Activated CD8-positive, alpha-beta memory T cell treated with anti-CD3 and anti-CD28 coated beads, Interleukin-2, amount 50 U/mL, for 24 hours (primary cell): Measurements from ENCODE around the gene ANKRD34A.
"Not testable (repeated sequence)": the region's sequence is repeated elsewhere in the genome, so short reads cannot be mapped to it uniquely, and the experiment has no call there.

Experiments used
- DNase-seq: peaks from one replicate; pipeline ENCODE4 v3.0.0-alpha.2; 2020; ENCODE audit errors: extremely low read depth

The ANKRD34A gene

DNA sequence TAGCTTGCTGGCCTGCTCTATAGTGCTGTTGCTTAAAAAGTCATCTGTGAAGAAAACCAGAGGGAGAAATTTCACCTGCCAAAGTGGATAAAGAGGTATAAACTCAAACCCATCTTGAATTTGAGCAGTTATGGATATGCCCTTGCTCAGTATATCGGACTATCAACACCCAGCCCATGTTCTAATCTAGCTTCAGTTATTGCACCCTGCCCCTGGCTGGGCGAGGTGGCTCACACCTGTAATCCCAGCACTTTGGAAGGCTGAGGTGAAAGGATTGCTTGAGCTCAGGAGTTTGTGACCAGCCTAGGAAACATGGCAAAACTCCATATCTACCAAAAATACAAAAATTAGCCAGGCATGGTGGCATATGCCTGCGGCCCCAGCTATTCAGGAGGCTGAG is 19.8 kb downstream of the ANKRD34A start:
- DNase-seq: no peak

DNA sequence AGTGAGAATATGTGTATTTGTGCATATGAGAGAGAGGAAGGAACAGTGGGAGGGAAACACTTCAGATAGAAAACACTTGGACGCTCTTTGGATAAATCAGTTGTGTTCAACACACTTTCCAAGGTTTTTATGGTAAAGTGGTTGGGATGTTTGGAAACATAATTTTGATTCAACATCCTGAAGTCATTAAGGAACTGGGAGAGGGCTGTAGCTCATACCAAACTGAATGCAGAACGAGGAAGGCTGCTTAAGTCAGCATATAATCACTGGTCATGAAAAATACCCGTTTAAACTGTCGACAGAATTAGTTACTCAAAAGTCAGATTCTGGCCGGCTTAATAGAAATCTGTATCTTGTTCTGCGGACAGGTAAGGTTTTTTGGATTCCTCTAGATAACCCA is 21.5 kb downstream of the ANKRD34A start:
- no peak for DNase-seq

DNA sequence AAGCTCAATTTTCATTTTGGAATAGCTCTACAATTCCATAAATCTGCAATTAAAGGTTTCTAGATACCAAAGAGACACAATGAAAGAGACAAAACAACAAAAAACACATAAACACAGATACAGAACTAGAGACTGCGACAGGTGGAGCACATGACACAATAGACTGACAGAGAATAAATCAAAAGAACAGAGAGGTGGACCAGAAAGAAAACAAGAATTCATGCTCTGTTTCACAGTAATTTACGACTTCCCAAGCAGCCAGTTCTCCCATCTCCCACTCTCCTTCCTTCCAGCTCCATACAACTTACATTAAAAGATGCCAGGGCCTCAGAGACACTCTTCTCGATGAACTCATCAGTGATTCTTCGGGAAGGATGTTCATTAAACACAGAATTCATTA is 22.0 kb downstream of the ANKRD34A start:
- DNase-seq: no peak

DNA sequence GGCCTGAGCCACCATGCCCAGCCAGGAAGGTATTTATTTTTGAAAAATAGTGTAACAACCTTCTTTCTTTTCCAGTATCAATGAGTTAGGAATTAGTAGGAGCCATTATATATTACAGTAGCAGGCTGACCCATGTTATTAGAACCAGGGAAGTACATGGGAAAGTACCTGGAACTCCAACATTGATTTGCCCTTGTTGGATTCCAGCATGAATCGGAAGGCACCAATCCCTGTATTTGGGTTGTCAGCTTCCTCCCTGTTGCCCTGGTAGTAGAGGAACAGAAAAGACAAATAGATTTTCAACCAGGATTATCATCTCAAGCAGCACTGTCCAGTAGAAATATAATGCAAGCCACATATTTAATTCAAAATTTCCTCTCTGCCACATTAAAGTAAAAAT is 26.9 kb downstream of the ANKRD34A start:
- no peak for DNase-seq

DNA sequence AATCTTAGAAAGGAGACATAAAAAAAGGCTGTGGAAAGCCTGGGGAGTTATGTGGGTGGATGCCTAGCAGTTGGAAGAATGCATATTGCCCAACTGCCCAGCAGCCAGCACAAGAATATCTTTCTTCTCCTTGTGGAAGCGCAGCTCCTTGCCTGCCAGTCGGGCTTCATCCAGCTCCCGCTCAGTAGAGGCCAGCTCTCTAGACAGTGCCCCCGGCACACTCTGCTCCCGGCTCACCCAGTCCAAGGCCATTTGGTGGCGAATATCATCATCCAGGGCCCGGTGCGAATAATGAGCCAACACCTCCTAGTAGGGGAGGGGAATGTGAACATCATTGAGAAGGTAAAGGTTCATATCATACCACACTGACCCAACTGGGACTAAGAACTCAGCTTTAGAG is 28.1 kb downstream of the ANKRD34A start:
- DNase-seq: no peak

DNA sequence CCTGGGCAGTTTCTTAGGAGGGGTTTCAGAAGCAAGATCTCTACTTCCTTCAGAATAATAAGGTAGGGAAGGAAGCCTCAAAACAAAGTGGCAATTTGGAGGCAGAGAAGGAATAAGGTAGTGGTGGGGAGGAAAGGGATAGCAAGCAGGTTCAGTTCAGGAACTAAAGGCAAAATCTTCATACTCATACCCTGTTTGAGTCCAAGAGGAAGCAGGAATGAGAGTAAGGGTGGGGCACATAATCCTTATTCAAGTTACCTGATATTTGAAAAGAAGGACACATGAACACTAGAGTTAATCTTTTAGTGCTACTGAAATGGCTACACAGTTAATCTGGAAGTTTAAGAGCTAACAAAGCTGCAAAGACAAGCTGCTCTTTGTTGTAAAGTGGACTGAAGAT is 28.7 kb downstream of the ANKRD34A start:
- DNase-seq: no peak

DNA sequence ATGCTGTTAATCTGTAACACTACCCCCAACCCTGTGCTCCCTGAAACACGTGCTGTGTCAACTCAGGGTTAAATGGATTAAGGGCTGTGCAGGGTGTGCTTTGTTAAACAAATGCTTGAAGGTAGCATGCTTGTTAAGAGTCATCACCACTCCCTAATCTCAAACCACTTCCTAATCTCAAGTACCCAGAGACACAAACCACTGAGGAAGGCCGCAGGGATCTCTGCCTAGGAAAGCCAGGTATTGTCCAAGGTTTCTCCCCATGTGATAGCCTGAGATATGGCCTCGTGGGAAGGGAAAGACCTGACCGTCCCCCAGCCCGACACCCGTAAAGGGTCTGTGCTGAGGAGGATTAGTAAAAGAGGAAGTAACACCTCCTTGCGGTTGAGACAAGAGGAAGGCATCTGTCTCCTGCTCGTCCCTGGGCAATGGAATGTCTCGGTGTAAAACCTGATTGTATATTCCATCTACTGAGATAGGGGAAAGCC is 31.8 kb downstream of the ANKRD34A start:
- not testable (repeated sequence) for DNase-seq

DNA sequence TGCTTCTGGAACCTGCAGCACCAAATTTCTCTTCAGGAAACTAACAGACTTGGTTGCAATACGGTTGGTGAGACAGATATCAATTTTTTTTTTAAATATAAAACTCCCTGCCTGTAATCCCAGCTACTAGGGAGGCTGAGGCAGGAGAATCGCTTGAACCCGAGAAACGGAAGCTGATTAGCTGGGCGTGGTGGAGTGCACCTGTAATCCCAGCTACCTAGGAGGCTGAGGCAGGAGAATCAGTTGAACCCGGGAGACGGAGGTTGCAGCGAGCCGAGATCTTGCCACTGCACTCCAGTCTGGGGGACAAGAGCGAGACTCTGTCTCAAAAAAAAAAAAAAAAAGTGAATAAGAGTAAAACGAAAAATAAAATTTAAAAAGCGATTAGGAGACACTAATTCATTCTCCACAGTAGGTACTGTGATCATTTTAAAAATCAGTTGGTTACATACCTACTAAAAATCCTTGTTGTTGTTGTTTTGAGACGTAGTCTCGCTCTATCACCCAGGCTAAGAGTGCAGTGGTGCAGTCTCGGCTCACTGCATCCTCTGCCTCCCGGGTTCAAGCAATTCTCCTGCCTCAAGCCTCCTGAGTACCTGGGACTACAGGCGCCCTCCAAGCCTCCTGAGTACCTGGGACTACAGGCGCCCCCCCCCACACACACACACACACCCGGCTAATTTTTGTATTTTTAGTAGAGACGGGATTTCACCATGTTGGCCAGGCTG is 36.3 kb downstream of the ANKRD34A start:
- DNase-seq: no peak

DNA sequence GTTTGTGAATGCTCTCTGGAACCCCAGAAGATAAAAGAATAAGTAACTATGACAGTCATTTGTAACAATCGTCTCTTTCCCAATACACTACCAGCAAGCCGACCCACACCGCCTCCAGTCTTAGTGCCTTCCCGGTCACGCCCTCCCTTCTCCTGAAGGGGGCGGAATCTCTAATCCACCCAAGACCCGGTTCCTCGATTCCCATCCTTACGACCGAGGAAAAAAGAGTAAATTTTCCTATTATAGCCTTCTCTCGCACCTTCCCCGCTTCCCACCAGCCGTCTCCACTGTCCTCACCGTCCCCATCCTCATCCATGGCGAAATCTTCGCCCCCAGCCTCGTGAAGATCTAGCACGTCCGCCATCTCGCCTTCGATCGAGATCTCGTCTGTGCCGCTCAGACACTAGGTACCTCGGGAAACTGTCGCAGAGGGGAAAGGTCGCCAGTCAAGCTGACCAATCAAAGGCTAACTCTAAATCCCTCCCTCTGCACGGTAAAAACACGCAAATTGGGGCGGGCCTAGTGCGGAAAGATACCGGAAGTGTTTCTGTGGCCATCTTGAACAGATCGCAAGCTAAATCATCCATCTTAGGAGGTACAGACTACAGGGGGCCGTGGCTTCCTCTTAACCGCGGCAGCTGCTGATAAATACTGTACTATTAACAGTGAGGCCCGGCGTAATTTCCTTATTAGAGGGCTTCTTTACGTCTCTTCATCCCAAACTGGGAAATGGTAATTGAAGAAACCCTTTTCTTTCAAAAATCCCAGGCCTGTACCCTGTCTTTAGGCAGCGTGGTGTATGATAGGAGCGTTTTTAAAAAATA is 37.1 kb downstream of the ANKRD34A start, which contains the start of gene RBM8A:
Gene RBM8A (minus strand): TSS at position 422 of the 824 bp plus-strand sequence. CDS start 58 bp downstream, at position 364.
- peak; percentile 91 for DNase-seq

DNA sequence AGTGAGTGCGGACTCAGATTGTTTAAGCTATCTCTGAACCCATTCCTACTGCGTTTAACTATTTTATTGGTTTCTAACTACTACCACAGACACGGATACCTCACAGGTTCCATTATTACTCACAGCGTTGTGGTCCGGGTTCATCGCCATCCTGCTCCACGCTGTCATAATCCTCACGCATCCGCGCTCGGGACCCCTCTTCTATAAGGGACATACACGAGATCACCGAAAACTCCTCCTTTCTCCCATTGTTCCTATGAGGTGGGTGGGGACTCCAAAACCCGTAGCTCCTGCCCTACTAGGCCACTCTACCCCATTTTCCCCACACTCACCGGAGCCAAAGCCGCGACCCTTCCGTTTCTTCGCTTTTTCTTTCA is 37.7 kb downstream of the ANKRD34A start:
- DNase-seq: no peak

DNA sequence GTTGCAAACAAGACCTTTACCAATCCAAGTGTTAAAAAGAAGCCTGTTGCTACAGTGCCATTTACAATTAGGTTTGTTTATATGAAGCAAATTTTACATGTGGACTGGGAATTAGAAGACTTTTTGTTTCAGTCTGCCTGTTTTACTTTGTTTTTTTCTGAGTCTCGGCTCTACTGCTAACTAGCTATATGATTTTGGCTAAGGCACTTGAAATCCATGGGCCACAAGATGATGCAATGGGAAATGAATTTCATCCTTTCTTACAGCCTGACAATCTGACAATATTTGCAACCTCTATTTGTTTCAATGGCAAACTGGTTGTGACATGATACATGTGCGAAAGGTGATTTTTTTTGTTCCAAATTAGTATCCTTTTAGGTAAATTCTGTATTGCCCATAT is 42.1 kb downstream of the ANKRD34A start:
- no peak for DNase-seq

DNA sequence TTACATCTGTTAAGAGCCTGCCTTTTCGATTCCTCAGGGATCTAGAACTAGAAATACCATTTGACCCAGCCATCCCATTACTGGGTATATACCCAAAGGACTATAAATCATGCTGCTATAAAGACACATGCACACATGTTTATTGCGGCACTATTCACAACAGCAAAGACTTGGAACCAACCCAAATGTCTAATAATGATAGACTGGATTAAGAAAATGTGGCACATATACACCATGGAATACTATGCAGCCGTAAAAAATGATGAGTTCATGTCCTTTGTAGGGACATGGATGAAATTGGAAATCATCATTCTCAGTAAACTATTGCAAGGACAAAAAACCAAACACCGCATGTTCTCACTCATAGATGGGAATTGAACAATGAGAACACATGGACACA is 44.1 kb downstream of the ANKRD34A start:
- DNase-seq: not testable (repeated sequence)

DNA sequence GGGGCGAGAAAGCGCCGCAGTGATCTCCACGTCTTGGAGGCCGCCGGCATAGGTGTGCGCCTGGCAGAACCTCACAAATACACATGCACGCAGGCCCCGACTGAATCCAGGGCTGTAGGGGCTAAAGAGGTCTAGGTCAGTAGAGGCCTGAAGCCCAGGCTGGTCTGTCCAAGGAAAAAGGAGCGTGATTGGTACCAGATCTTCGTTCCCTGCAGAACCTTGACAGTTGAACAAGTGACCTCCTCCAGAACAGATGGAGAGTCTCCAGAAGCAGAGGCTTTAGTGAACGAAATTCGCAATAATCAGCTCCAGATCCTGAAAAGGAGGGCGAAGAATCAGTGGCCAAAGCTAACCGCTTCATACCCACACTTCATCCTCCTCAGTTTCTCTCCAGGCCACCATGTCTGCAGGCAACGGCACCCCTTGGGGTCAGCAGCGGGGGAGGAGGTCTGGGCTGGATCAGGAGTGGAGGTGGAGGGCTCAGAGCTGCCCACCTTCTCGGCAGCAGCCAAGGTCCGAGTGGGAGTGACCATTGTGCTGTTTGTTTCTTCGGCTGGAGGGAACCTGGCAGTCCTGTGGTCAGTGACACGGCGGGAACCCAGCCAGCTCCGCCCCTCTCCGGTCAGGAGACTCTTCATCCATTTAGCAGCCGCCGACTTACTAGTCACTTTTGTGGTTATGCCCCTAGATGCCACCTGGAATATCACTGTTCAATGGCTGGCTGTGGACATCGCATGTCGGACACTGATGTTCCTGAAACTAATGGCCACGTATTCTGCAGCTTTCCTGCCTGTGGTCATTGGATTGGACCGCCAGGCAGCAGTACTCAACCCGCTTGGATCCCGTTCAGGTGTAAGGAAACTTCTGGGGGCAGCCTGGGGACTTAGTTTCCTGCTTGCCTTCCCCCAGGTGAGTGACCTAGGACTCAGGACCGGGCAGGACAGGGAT is 45.1 kb downstream of the ANKRD34A start:
- no peak for DNase-seq

DNA sequence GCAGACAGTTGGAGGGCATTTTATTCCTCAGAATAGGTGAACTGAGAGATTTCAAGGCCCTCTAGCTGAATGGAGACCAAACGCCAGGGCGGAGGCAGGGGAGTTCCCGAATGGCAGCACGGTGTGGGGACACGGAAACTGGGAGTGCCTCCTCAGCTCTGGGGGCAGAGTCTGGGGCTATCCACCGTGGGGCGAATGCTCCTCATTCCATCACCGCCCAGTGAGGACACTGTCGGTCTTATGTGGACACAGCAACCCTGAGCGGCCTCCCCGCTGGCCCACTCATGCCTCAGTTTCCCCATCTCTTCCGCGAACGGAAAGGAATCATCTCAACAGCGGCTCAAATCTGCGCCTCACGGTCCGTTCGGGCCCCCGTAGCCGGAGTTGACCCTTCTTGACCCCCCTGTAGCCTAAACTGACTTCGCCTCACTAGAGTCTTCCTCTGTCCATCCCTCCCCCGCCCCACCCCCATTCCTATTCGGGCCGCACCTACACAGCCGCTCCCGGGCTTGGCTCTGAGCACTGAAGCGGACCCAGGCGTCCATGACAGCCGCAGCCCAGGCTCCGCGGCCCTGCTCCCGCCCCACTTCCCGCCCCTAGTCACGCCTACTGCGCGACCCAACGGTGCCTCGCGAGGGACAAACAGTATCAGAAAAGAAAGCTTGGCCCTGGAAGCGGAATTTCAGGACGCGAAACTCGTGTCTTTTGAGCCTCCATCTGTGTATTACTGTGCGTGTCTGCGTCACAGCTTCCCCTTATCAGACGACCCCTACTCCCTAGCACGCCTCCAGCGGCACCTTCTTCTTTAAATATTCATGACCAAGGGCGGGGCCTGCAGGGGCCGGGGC is 46.0 kb downstream of the ANKRD34A start, which contains the start of gene PEX11B:
Gene PEX11B (minus strand): TSS at position 574 of the 848 bp plus-strand sequence. CDS start 29 bp downstream, at position 545.
- peak; percentile 89 for DNase-seq

DNA sequence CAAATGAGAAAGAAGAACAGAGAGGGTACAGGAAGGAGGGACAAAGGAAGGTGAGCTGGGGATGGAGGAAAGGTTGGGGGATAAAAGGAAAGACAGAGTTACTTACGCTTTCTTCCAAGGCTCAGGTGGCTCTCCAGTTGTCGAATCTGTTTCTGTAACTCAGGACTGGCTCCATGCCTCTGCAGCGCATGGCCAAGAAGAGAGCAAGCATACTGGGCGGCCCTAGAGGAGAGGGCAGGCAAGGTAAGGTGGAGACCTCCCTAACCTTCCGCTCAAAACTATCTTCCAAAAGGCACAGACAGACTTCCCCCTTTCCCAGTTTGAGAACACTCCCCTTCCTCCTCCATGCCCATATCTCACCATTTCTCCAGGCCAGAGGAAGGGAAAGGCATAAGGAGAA is 46.8 kb downstream of the ANKRD34A start:
- no peak for DNase-seq

DNA sequence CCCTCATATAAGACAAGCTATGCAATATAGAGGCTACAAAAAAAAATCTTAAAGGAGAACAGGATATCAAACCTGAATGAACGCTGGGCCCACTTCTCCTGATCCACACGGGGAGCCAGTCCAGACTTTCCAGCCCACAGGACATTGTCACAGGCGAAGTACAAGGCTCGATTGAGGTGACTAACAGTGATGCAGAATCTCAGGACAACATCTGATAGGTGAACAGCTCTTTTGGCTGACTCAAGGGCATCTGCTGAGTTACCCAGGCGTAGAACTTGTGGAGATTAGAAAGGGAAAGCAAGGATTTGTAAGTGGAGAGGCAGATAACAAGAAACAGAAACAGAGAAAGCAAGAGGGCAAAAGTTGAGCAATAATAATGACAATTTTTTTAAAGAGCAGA is 47.6 kb downstream of the ANKRD34A start:
- DNase-seq: no peak

DNA sequence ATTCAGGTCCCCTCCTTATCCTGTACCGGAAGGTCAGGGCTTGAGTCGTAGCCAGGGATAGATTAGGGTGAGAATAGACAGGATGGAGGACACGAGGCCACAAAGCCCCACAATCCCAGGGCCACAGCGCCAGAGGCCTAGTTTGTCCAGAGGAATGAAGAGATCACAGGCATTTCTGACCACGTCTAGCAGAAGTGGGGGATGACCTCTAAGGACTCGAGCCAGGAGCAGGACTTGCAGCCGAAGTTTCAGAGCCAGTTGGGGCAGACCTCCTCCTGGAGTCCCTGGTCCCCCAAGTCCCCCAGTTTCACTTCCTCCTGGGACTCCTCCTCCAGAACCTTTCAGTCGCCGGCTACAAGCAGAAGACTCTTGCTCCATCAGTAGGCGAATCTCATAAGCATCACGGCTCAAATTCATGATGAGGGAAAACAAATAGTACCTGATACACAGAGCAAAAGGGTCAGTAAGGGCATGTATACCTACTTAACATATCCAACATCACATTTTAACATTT is 52.2 kb downstream of the ANKRD34A start:
- DNase-seq: no peak
